GM21529 (cell line): Measurements from ENCODE around the gene SYT2.
"Not testable (repeated sequence)": the region's sequence is repeated elsewhere in the genome, so short reads cannot be mapped to it uniquely, and the experiment has no call there.

ENCODE experiments used
- ATAC-seq: cut with Tn5 transposase; IDR thresholded peaks from one replicate; pipeline ENCODE4 v1.9.1; 2021; ENCODE audit not compliant: unreplicated experiment

The SYT2 gene

DNA sequence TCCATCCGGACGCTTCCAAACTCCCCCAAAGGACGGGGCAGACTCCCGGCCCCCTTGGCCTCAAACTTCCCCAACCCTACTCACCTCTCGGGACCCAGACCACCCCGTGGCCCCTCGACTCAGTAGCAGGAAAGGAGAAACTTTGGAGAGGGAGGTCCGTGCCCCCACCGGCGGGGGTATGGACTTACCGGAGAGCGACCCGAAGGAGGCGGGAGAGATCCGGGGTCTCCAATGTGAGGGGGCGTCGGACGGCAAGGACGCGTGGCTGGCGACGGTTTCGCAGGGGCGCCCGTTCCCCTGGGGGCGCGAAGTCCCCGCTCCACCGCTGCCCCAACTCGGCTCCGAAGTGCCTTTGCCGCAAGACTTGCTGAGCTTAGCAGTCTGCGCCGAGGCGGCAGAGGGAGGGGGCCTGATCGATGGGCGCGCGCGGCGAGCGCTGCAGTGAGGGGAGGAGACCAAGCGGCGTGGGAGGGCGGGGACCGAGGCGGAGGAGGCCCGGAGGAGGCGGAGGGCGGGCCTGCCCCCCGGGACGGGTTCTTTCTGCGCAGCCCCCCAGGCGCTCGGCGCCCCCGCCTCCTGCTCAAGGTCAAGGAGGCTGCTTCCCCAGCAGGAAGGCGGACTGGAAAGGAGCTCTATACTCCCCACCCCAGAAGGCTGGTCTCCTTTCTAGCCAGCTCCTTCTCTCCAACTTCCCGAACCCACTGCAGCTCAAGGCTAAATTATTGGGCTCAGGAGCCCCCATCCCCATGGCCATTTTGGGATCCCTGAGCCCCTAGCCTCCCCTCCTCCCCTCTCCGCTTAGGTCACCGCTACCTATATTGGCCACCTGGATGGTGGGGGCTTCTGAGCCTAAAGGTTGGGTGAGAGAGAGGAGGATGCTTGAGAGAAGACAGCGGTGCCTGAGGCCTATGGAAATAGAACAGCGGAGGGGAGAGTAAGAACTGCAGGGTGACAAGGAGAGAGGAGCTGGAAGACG, at the start of gene SYT2:
Gene SYT2, minus strand, starts transcription at position 385 of the 976 bp plus-strand sequence. CDS start 104,682 bp downstream, outside the sequence.
- no peak for ATAC-seq

DNA sequence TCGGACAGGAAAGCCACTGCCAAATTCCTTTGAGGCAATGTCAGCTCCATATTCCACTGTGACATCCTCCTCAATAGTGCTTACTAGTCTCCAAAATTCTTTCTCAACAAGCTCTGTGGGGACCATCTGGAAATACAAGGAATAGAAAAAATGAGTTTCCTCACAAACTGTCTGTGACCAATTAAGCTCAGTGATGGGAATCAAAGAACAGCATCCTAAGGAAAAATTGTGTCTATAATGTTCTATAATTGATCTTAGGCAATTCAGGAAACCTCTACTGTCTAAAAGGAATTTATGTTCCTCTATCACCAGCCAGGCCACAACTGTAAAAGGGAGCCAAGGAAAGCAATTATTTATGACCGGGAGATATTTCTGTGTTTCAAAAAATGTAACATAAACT, 46.1 kb upstream of the SYT2 start:
- ATAC-seq = no peak

DNA sequence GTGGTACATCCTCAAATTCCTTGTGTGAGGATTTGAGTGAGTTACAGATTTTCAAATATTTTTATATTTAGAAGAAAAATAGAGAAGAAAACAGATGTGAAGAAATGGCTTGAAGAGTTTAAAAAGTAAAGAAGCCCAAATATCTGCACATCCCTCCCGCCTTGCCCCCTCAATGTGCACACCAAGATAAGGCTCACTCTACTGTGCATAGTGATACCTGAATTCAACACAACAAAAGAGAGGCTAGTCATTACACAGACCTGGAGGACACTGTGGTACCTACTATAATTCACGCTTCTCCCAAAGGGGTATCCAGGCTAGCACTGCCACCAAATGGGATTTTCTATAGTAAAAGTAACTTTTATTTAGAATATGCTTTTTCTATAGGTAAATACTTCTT, 44.0 kb upstream of the SYT2 start:
- ATAC-seq = no peak

DNA sequence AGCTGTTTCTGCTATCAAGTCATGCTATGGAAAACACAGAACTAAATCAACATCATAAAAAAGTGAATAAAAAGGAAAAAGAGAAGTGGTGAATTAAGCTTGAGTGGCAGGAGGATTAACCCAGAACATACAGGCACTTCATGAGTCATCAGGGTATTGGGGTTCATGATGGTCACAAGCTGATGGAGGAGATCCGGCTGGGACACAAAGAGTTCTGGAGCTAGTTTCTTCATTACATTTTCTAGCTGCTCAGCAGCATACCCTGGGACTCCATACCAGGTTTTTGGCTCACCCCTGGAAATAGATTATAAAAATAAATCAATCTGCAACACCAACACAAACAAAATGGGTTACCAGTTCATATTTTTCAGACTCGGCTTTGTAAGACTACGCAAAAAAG, 42.5 kb upstream of the SYT2 start:
- no peak for ATAC-seq

DNA sequence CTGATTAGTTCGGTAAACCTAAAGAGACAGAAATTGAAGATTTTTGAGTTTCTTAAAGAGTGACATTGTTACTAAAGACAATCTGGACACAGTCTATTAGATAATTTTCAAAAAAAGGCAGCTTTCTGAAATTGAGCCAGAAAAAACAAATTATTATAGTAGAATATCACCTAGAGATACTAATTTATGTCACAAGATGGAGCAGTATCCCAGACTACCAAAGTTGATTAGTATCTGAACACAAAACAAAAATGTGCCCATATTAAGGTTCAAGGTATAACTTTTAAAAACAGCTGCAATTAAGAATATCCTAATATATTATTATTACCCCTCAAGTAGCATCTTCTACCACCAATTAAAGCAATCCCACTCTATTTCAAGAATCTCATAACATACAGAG, 40.5 kb upstream of the SYT2 start:
- ATAC-seq = no peak

DNA sequence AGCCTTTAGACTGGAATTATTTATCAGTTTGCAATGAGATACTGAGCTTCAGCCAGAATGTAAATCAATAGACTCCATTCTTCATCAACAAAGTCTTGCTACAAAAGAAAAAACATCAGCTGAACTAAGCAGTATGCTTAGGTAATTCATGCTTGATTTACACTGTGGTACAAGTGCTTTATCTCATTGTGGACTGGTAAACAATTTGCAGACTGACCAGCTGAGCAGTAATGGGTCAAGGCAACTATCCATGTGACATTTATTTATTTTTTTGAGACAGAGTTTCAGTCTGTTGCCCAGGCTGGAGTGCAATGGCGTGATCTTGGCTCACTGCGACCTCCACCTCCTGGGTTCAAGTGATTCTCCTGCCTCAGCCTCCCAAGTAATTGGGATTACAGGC, 39.8 kb upstream of the SYT2 start:
- ATAC-seq = no peak

DNA sequence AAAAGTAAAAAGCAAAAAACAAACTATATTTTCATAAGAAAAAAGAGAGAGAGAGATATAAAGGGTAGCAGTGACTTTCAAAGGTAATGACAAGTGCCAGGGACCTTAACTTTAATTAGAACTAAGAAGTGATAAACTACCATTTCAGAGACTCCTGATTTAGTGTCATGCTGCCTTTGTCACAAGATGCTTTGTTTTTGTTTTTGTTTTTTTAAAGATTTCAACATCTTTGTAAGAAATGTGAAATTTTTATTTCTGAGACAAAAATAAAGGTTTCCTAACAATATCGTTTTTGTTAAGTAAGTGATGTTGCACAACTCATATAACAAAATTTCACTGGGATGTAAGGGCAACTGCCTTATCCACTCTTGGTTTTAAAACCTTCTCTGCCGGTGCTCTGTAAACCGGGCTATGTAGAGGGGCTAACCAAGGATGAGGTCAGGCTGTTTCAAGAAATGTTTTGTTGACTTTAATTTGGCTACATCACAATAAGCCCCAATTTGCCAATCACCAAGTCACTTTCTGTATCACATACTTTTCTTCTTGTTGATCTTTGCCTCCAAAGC, 35.2 kb upstream of the SYT2 start:
- ATAC-seq = no peak

DNA sequence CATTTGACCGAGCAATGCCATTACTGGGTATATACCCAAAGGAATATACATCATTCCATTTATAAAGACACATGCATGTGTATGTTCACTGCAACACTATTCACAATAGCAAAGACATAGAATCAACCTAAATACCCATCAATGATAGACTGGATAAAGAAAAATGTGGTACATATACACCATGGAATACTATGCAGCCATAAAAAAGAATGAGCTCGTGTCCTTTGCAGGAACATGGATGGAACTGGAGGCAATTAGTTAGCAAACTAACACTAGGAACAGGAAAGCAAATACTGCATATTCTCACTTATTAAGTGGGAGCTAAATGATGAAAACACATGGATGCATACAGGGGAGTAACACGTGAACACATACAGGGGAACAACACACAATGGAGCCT, 34.5 kb upstream of the SYT2 start:
- ATAC-seq = not testable (repeated sequence)

DNA sequence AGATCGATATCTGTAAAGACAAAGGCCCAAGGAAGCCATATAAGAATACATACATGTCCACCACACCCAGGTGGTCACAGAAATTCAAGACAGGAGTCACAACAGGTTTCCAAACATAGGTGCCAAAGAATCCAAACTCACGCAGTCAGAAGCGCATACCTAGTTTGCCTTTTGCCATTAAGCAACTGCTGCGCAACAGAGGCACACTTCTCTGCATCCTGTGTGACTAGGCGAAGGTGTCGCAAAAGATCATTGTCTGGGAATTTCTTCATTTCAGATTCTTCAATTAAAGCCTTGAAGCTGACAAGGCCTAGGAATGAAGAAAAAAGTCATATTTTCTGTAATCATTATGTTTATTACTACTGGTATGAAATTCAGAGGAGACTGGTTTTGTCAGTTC, 32.2 kb upstream of the SYT2 start:
- ATAC-seq = no peak

DNA sequence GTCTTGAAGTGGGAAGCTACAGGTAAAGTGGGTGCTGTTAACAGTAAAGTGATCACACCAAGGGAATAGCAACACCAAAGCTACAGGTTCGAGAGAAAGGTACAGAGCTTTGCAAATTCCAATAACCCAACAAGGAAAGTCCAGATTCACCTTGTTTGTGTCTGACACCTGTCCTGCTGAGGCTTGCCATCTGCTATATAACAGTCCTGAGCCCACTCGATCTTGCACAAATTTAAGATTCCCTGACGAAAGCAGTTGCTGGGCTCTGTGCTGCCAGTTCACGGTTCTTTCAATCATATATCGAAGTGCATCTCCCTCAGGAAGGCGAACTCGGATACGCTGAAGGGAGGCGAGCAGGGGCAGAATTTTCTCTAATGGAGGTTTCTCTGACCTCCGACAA, 23.0 kb upstream of the SYT2 start:
- no peak for ATAC-seq

DNA sequence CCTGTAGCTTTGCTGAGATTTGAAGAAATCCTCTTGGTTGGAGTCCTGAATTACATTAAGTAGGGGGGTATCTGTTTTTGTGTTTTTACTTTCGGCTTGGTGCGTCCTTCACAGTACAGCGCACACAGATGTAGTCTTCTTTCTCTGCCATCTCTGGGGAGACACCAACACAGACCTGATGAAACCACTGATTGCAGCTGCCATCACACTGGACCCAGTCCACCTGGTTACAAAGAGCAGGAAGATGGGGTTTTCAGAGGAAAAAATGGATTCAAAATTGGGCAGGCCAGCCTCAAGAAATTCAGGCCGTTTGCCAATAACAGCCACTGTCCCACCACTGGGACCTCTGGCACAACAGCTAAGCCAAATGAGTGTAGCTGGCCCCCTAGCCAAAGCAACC, 18.7 kb upstream of the SYT2 start:
- ATAC-seq = no peak

DNA sequence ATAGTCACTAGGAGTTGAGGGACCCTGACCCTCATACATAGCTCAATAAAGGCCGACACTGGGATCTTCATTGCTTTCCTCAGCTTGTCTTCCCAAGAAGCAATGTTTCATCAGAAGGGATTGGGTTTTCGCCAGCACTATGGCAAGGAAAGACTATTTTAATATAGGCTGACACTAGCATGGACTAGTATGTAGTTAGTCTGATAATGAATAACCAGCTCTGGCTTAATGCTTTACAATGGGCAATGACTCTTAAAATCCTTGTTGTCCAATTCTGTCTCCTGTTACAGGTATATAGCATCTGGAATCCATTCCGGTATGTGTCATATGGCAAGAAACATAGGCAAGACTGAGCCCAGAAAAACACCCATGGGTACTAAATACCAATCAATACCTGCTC, 15.3 kb upstream of the SYT2 start:
- no peak for ATAC-seq

DNA sequence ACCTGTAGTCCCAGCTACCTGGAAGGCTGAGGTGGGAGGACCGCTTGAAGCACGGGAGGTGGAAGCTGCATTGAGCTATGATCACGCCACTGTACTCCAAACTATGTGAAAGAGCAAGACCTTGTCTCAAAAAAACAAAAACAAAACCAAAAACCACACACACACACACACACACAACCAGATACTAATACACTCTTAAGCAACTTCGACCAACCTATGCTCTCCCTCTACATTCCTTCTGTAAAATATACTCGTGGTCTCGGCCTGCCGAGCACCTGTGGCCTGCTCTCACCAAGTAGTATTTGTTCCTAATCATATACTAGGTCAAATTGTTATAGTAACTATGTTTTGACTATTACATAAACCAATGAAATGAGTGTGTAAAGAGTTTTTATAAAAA, 13.5 kb upstream of the SYT2 start:
- no peak for ATAC-seq

DNA sequence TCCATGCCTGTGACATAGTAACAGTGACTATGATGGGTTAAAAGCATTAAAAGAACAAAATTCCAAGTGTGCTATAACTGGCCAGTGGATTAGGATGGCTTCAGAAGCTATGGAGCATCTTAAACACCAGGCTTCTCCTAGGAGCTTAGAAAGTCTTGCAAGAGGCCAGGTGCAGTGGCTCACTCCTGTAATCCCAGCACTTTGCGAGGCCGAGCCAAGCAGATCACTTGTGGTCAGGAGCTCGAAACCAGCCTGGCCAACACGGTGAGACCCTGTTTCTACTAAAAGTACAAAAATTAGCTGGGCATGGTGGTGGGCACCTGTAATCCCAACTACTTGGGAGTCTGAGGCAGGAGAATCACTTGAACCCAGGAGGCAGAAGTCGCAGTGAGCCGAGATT, 12.8 kb upstream of the SYT2 start:
- not testable (repeated sequence) for ATAC-seq

DNA sequence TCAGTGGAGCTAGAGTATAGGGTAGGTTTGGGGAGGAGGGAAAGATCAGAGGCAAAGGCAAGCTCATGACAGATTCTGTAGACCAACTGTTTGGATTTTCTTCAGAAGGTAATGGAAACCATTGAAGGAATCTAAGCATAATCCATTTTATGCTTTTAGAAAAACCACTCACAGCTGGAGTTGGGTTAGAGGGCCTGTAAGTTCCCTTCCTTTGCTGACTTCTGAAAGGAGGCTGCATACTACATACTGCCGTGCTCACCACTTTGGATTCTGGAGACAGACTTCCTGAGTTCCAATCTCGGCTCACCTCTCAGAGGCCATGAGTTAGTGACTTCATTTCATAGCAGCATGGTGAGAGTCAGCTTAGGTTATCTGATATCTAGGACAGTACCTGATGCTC, 6.4 kb upstream of the SYT2 start:
- no peak for ATAC-seq

DNA sequence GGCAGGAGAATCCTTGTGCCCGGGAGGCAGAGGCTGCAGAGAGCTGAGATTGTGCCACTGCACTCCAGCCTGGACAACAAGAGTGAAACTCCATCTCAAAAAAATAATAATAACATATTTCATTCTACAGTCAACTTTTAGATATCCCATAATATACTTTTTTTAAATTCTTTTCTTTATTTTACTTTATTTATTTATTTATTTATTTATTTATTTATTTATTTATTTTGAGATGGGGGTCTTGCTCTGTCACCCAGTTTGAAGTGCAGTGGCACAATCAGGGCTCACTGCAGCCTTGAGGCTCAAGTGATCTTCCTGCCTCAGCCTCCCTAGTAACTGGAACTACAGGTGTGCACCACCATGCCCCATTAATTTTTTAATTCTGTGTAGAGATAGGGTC, 3.9 kb upstream of the SYT2 start:
- not testable (repeated sequence) for ATAC-seq

DNA sequence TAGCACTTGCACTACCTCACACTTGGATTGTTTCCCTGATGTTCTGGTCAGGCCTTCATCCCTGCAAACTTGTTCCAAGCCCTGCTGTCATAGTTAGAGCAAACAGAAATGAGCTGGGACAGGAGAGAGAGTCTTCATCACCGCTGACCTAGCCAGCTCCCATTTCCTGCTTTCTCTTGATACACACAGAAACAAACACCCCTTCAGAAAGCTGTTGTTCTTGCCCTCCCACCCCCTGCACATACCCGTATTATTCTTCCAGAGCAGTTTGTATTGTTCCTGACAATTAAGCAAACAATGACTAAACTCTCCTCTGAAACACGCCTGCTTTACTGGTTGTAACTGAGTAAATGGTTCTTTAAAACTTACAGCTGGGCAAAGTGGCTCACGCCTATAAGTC, 2.9 kb upstream of the SYT2 start:
- no peak for ATAC-seq

DNA sequence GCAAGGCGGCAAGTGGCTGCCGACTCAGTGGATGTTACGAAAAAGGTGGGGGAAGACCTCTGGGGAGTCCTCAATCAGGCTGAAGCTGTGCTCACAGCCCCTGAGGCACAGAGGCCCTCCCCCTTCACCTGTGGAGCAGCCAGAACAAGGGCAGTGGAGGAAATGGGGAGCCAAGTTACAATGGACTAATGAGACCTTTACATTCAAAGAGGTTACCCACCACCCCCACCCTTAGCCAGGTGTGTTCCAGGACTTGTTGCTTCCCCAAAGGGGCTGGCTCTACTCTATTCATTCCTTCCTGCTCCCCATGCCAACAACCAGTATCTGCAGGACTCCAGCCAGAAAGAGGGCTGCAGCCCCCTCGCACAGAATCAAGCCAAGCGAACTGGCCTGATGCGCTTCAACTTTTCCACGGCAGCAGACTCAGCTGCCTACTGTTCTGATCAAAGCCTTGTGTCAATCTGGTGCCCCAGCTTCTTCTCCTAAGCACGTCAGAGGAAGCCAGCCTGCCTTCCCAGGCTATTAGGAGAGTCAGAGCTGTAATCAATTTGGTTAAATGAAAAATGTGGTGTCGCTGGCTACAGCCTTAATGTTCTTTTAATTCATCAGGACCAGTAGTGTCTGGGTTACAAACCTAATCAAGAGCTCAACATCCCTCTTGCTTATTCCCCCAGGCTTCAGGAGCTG, 1.8 kb upstream of the SYT2 start:
- ATAC-seq = no peak

DNA sequence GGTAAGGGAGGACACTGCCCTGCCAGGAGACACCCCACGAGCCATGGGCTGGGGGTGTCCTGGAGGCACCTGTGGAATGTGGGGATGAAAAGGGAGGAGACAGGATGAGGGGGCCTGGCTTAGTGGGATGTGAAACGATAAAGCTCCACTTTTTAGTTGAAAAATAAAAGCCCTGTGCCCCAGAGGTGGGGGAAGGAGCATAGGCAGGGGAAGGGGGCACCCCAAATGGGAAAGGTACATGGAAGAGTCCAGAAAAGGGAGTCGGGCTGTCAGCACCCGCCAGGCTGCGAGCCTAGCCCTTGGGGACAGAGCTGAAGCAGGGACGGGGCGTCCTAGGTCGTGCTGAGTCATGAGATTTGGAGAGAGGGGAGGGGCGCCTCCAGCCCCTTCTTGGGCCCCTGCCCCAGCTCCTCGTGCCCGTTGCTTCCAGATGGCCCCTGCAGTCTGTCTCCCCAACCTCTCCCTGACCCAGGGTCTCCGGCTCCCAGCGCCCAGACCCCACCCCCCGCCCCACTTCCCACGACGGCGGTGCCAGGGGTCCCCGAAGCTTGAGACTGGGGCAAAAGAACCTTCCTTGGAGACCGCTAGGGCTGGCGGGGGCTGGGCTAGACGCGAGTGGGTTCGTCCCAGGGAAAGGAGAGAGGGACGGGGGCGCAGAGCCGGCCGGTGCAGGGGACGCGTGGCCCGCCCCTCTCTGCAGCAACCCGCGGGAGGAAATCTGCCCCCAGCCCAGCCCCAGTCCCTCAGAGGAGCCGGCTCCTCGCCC, 795 bp downstream of the SYT2 start:
- no peak for ATAC-seq

DNA sequence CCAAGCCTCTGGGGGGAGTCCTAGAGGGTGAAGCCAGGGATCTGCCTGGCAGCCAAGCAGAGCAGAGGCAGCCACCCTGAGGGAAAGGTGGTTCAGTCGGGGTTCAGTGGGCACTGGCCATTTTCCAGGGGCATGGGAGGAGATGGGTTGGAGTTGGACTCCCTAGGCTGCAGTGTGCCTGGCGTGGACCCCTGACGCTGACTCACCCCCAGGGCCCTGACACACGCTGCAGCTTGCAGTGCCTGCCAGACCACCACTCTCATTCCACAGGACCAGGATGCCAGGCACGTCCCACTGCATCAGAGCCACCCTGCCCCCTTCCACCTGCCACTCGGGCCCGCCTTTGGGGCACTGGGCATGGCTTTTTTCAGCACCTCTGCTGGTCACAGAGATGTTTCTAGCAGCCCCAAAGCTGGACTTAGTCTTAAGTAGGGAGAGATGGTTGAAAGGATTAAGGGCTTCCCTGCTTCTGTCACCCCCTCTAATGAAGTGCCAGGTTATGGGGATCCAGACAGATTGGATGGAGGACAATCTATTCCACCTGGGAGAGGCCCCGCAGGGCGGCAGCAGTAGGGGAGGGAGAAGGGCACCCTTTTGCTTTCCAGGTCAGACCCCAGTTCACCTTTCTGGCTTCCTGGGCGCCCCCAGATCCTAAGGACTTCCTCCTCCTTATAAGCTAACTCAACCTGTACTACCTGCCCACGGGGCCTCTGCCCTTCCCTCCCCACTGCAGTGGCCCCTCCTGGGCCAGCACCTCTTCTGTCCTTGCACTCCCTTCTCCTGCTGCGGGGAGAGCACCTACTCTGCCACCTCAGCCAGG, 1.6 kb downstream of the SYT2 start:
- no peak for ATAC-seq
